Lower leg skin (tissue), 4 donors: ENCODE data around the gene ASXL2. TPM values are rescaled to one million over a fixed set of nuclear protein-coding genes. Genes with fewer than 3 reads are reported as not detected.

ENCODE experiments used
- DNase-seq, 2 donors: peaks; one replicate each; pipeline ENCODE4 v3.0.0-alpha.2; 2019; ENCODE audit warnings: low spot score in 2 of 2
- H3K4me3 ChIP-seq: fragments of 200-600 bp; sonication (generic); 2 replicates; pipeline ENCODE4 v1.5.1; 2017; ENCODE audit warnings: mild to moderate bottlenecking, low read depth; ENCODE audit not compliant: poor library complexity, severe bottlenecking
- POLR2A ChIP-seq, 2 donors: fragments of 450-650 bp; IDR thresholded peaks; one replicate each; pipeline ENCODE4 v1.6.1; 2016 to 2017; ENCODE audit warnings: antibody characterized with exemption in 2 of 2, mild to moderate bottlenecking in 1 of 2, moderate library complexity in 1 of 2
- WGBS, 2 donors: methylation state at CpG; one replicate each; pipeline ENCODE4 v1.1.5; 2018; 5-methylcytosine and 5-hydroxymethylcytosine counted together
- intact Hi-C: fragments of 100-400 bp; cut with DNase I; formaldehyde crosslinking; loops from one replicate; pipeline ENCODE4 v1.15.0; 2023; ENCODE audit warnings: low total_unique reads
- total RNA-seq, 4 donors: library from RNA; depleted of rRNA; stranded (reverse); fragments of >200 nt; gene quantifications; one replicate each; pipeline ENCODE4 v1.1.0, GENCODE V29; 2016
- TF ChIP-seq, protein P1 (sequence below), 3 donors: fragments of 450-650 bp; IDR thresholded peaks; one replicate each; pipeline ENCODE4 v1.5.1; 2016; ENCODE audit warnings: antibody characterized with exemption in 3 of 3, mild to moderate bottlenecking in 3 of 3, moderate library complexity in 2 of 3

The ASXL2 gene
- total RNA-seq, 4 donors from 2014 or later = 15.1 to 21.4 (median 20.0) TPM

DNA sequence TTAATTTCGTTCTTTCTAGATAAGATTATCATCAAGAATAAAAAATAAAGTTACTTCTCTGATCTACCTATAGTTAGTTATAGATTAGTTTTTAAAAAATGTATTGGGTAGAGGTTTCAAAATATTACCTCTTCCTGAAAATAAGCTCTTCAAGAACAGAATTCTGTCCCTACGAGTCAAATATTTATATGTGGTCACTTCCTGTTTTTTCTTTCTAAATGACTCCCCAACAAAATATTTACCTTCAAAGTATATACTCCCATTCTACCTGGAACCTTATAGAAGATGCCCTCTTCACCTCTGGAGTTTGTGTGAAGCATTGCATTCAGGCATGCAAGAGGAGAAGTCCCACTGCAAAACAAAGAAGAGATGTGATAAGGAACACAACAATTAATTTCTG lies 72.3 kb downstream of the ASXL2 start:
- intact Hi-C loops = no loop called here
- TF ChIP-seq, protein P1, sequence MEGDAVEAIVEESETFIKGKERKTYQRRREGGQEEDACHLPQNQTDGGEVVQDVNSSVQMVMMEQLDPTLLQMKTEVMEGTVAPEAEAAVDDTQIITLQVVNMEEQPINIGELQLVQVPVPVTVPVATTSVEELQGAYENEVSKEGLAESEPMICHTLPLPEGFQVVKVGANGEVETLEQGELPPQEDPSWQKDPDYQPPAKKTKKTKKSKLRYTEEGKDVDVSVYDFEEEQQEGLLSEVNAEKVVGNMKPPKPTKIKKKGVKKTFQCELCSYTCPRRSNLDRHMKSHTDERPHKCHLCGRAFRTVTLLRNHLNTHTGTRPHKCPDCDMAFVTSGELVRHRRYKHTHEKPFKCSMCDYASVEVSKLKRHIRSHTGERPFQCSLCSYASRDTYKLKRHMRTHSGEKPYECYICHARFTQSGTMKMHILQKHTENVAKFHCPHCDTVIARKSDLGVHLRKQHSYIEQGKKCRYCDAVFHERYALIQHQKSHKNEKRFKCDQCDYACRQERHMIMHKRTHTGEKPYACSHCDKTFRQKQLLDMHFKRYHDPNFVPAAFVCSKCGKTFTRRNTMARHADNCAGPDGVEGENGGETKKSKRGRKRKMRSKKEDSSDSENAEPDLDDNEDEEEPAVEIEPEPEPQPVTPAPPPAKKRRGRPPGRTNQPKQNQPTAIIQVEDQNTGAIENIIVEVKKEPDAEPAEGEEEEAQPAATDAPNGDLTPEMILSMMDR (IDR thresholded peaks at IDR 0.05) = no peak
- TF ChIP-seq POLR2A (IDR thresholded peaks at IDR 0.05) = no peak
- WGBS, 2 donors = 90 to 91% methylated on average over 2 of the region's 2 CpGs

DNA sequence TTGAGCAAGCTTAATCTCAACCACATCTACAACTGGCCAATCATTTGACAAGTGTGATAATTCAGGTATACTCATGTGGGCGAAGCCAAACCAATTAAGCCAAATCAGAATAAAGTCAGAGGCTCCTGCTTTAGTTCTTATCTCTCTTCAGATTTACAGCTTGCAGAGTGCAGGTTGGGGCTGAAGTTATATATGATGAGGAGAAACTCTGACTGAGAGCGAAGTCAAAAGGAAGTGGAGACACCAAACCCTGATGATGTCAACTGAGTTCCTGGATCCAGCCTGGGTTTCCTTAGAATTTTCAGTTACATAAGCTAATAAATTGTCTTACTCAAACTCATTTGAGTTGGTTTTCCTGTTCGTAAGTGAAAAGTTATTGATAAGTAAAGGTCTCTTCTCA lies 73.9 kb downstream of the ASXL2 start:
- no peak overlapping the region for H3K4me3 ChIP-seq
- intact Hi-C loops = no loop called here
- DNase-seq = no peak
- TF ChIP-seq, protein P1 (IDR thresholded peaks at IDR 0.05) = no peak
- TF ChIP-seq POLR2A (IDR thresholded peaks at IDR 0.05) = no peak
- WGBS, 2 donors = 94 to 97% methylated on average over 3 of the region's 3 CpGs

More for the DNA sequence above, 72.3 kb downstream of the ASXL2 start:
- H3K4me3 ChIP-seq = no peak overlapping the region
- DNase-seq = no peak

DNA sequence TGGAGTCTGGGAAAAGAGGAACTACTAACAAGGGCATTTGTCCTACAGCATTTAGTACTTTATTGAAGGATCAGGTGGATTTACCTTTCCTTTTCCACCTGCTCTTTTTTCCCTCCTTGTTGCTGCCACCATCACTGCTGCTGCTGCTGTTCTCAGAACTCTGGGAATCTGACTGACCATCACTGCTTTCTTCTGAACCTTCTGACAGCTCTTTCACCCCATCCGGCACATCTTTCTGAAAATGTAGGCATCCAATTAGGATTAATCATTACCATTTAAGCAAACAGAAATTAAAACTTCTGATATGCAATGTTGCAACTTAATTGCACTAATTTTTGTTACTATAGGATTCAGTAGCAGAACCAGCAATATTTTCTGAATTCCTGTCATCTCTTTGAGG lies 79.0 kb downstream of the ASXL2 start:
- intact Hi-C loops = no loop called here
- WGBS, 2 donors = 93 to 100% methylated on average over 1 of the region's 1 CpG
- H3K4me3 ChIP-seq = no peak overlapping the region
- no peak for DNase-seq
- TF ChIP-seq POLR2A (IDR thresholded peaks at IDR 0.05) = no peak
- TF ChIP-seq, protein P1 (IDR thresholded peaks at IDR 0.05) = no peak

DNA sequence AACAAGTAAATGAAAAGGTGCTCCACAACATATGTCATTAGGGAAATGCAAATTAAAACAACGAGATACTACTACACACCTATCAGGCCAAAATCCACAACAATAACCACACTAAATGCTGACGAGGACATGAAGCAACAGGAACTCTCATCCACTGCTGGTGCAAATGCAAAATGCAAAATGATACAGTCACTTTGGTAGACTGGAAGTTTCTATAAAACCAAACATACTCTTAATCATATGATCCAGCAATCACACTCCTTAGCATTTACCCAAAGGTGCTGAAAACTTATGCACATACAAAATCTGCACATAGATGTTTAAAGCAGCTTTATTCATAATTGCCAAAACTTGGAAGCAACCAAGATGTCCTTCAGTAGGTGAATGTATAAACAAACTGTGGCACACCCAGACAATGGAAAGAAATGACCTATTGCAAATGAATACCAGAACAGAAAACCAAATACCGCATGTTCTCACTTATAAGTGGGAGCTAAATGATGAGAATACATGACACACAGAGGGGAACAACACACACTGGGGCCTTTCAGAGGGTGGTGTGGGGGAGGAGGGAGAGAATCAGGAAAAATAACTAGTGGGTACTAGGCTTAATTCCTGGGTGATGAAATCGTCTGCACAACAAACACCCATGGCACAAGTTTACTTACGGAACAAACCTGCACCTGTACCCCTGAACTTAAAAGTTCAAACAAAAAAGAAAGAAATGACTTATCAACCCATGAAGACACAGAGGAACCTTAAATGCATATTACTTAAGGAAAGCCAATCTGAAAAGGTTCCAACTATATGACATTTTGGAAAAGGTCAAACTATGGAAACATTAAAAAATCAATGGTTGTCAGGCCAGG lies 80.4 kb downstream of the ASXL2 start:
- H3K4me3 ChIP-seq = no peak overlapping the region
- DNase-seq = no peak
- WGBS, 2 donors = 85 to 90% methylated on average over 5 of the region's 5 CpGs
- intact Hi-C loops = no loop called here
- no peak for TF ChIP-seq POLR2A (IDR thresholded peaks at IDR 0.05)
- TF ChIP-seq, protein P1 (IDR thresholded peaks at IDR 0.05) = no peak

DNA sequence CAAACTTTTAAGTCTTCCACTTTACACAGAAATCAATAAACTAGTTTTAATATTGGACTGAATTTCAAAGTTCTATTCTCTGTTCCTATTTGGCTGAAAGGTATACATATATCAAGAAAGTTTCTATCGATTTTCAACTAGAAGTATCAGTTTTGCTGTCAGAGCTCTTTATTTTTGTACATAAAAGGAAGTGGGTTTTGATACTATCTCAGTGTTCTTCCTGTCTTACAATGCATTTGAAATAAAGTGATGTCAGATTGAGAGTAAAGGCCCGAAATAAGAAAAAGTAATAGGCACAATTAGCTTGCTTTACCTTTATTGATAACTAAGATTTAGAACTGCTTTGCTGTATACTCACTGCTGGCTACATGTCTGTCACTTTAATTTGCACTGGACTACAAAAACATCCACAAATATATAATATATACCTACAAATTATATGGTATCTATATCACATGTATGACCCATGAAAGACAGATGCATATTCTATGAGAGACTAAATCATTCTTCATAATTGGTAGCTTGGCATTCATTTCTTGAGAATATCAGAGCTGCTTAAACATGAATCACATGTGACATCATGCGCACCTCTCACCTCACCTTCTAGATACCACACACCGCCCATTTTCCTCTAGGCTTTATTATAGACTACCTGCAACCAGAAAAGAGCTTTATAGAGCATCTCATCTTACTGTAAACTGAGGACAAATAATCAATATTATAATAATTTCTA lies 83.6 kb downstream of the ASXL2 start:
- WGBS, 2 donors = 79% methylated on average over 4 of the region's 4 CpGs
- H3K4me3 ChIP-seq = no peak overlapping the region
- no peak for DNase-seq
- TF ChIP-seq, protein P1 (IDR thresholded peaks at IDR 0.05) = no peak
- TF ChIP-seq POLR2A (IDR thresholded peaks at IDR 0.05) = no peak
- intact Hi-C loops = no loop called here
